Small intestine (tissue), 16 donors: ENCODE measurements around the gene EAF1. TPM values are rescaled to one million over a fixed set of nuclear protein-coding genes. Genes with fewer than 3 reads are reported as not detected.
"Not testable (repeated sequence)": the region's sequence is repeated elsewhere in the genome, so short reads cannot be mapped to it uniquely, and the experiment has no call there.

ENCODE experiments used
- DNase-seq, 2 donors: peaks; one replicate each; pipeline versions ENCODE4 v3.0.0 to v3.0.0-alpha.2; 2013
- FAIRE-seq: peaks from 2 replicates; lab custom pipeline; 2012; peaks lifted over from hg19 to GRCh38; lab: Jason Lieb, UNC
- H3K27ac ChIP-seq, 3 donors: one replicate each; pipeline ENCODE4 v1.5.1; 2013; ENCODE audit warnings: low read length in 2 of 3, mild to moderate bottlenecking in 2 of 3, control low read depth in 1 of 3, inconsistent platforms in 1 of 3, low read depth in 1 of 3, moderate library complexity in 1 of 3
- H3K27me3 ChIP-seq, 3 donors: one replicate each; pipeline ENCODE4 v1.6.1; 2013; ENCODE audit warnings: low read length in 3 of 3, inconsistent platforms in 1 of 3; ENCODE audit not compliant: control insufficient read depth in 3 of 3, insufficient read depth in 3 of 3
- H3K36me3 ChIP-seq, 3 donors: one replicate each; pipeline ENCODE4 v1.6.1; 2013; ENCODE audit warnings: low read length in 3 of 3, inconsistent platforms in 1 of 3, low read depth in 1 of 3, mild to moderate bottlenecking in 1 of 3, moderate library complexity in 1 of 3; ENCODE audit not compliant: control insufficient read depth in 3 of 3, insufficient read depth in 2 of 3
- H3K4me1 ChIP-seq, 3 donors: one replicate each; pipeline ENCODE4 v1.6.1; 2013; ENCODE audit warnings: low read length in 2 of 3, inconsistent platforms in 1 of 3, low read depth in 1 of 3, mild to moderate bottlenecking in 1 of 3, moderate library complexity in 1 of 3; ENCODE audit not compliant: control insufficient read depth in 3 of 3, insufficient read depth in 2 of 3
- H3K4me3 ChIP-seq, 3 donors: one replicate each; pipeline ENCODE4 v1.5.1; 2013; ENCODE audit warnings: low read length in 3 of 3, control low read depth in 1 of 3, inconsistent platforms in 1 of 3, low read depth in 1 of 3, mild to moderate bottlenecking in 1 of 3, moderate library complexity in 1 of 3
- H3K9me3 ChIP-seq, 2 donors: one replicate each; pipeline ENCODE4 v1.6.1; 2013; ENCODE audit warnings: low read depth in 1 of 2, low read length in 1 of 2; ENCODE audit not compliant: control insufficient read depth in 2 of 2, insufficient read depth in 1 of 2
- WGBS, 3 donors: extraction: QIAGEN DNeasy Blood & Tissue Kit; methylation state at CpG; one replicate each; pipeline ENCODE4 v1.1.7; 2013; 5-methylcytosine and 5-hydroxymethylcytosine counted together
- long read RNA-seq, 10 donors: transcript quantifications; one replicate each; lab custom pipeline, GENCODE V29; 2026
- polyA plus RNA-seq, 4 donors: library from polyadenylated mRNA; stranded (reverse) in 3 of 4; unstranded in 1 of 4; fragments of 200-250 nt in 3 of 4; fragments of 120-200 nt in 1 of 4; gene quantifications; one replicate each; pipeline versions ENCODE4 v1.2.1 to v1.2.3, GENCODE V29; 2013
- donor health status: healthy with polysubstance abuse.
- donor health status: control.
- donor health status: control.
- donor health status: Bipolar disorder and iron deficiency.
- donor health status: healthy.

The EAF1 gene
- 10 to 100 TPM in 1 of 4 donors, 1 to 10 TPM in 3; 5.9 to 19.8 (median 9.6) TPM for polyA plus RNA-seq
- long read RNA-seq, donor 1 = 0 reads
- long read RNA-seq, donor 2 = 0 reads
- long read RNA-seq, donor 3, full-length matches to known transcripts = 3 of 3 reads
- long read RNA-seq, donor 3, partial matches to known transcripts = 0 of 3 reads
- long read RNA-seq, donor 3, other reads (novel, unspliced or antisense) = 0 of 3 reads
- long read RNA-seq, donor 4 = 0 reads
- long read RNA-seq, donor 5 = 0 reads
- long read RNA-seq, donor 6, full-length matches to known transcripts = 2 of 2 reads
- long read RNA-seq, donor 6, partial matches to known transcripts = 0 of 2 reads
- long read RNA-seq, donor 6, other reads (novel, unspliced or antisense) = 0 of 2 reads
- long read RNA-seq, donor 7 = 0 reads
- long read RNA-seq, donor 8 = 0 reads
- long read RNA-seq, donor 9 = 0 reads
- long read RNA-seq, donor 10, full-length matches to known transcripts = 4 of 4 reads
- long read RNA-seq, donor 10, partial matches to known transcripts = 0 of 4 reads
- long read RNA-seq, donor 10, other reads (novel, unspliced or antisense) = 0 of 4 reads

GRCh38 chr3:15427182-15427880 lies at the start of gene EAF1, which contains the start of gene METTL6:
TSS of gene EAF1 (plus strand) at chr3:15427598. CDS start at chr3:15427780, 182 bp downstream.
TSS of gene METTL6 (minus strand) at chr3:15427544. CDS start at chr3:15426511, 1,033 bp downstream.
- FAIRE-seq (no peak), DNase-seq (peak; percentile 80 to 89)
- Histone ChIP-seq H3K4me3 (peak within 1 kb of the TSS; percentile 83 to 91 (median 88)), H3K36me3 (peaks cover 4 to 22% (median 8%) of the 10 kb centered on the region in 3 donors), H3K4me1 (peaks cover 0 to 16% (median 10%) of the 10 kb centered on the region in 3 donors), H3K9me3 (no peaks in the 10 kb centered on the region), H3K27ac (peak within 1 kb of the TSS; percentile 77 to 88 (median 82)), H3K27me3 (no peaks in the 10 kb centered on the region)
- 1% methylated on average over 52 of the region's 52 CpGs for WGBS, 3 donors

GRCh38 chr3:15377961-15378791 lies 49.2 kb upstream of the EAF1 start:
- Histone ChIP-seq H3K27ac (peak overlapping the region in 2 of 3 donors; percentile 10 to 78), H3K9me3 (no peaks in the 10 kb centered on the region), H3K27me3 (no peaks in the 10 kb centered on the region), H3K36me3 (no peaks in the 10 kb centered on the region), H3K4me1 (peaks cover 0 to 3% (median 0%) of the 10 kb centered on the region in 3 donors), H3K4me3 (no peak overlapping the region)
- no peak for FAIRE-seq
- DNase-seq = peak; percentile 95 to 97
- WGBS, 3 donors = 26 to 28% (median 26%) methylated on average over 16 of the region's 16 CpGs

- H3K9me3 ChIP-seq = peaks cover 0 to 8% of the 10 kb centered on the region in 2 donors
- no peaks in the 10 kb centered on the region for H3K27me3 ChIP-seq
- DNase-seq = no peak
- peaks cover 0 to 3% (median 0%) of the 10 kb centered on the region in 3 donors for H3K4me1 ChIP-seq
- FAIRE-seq = no peak
- H3K4me3 ChIP-seq = no peak overlapping the region
- H3K36me3 ChIP-seq = no peaks in the 10 kb centered on the region
- WGBS, 3 donors = 51 to 72% (median 57%) methylated on average over 6 of the region's 6 CpGs
- no peak overlapping the region for H3K27ac ChIP-seq
Measured at GRCh38 chr3:15380980-15381890, 46.2 kb upstream of the EAF1 start.

- no peaks in the 10 kb centered on the region for H3K36me3 ChIP-seq
- no peak overlapping the region for H3K27ac ChIP-seq
- FAIRE-seq (no peak), DNase-seq (no peak)
- H3K9me3 ChIP-seq = peaks cover 0 to 18% of the 10 kb centered on the region in 2 donors
- H3K4me3 ChIP-seq = no peak overlapping the region
- H3K27me3 ChIP-seq = no peaks in the 10 kb centered on the region
- 77 to 90% (median 84%) methylated on average over 3 of the region's 3 CpGs for WGBS, 3 donors
- peaks cover 0 to 8% (median 2%) of the 10 kb centered on the region in 3 donors for H3K4me1 ChIP-seq
Measured at GRCh38 chr3:15382405-15382923, 44.9 kb upstream of the EAF1 start.

- Histone ChIP-seq H3K4me3 (no peak overlapping the region), H3K36me3 (no peaks in the 10 kb centered on the region), H3K4me1 (peaks cover 0 to 5% (median 2%) of the 10 kb centered on the region in 3 donors), H3K27me3 (no peaks in the 10 kb centered on the region), H3K27ac (peak overlapping the region in 1 of 3 donors; percentile 73), H3K9me3 (peaks cover 0 to 18% of the 10 kb centered on the region in 2 donors)
- WGBS, 3 donors = 85 to 89% (median 86%) methylated on average over 4 of the region's 4 CpGs
- FAIRE-seq (no peak), DNase-seq (no peak)
Measured at GRCh38 chr3:15384510-15385237, 42.7 kb upstream of the EAF1 start.

- peaks cover 0 to 18% of the 10 kb centered on the region in 2 donors for H3K9me3 ChIP-seq
- not testable (repeated sequence) for DNase-seq, FAIRE-seq, H3K27me3 ChIP-seq, H3K4me1 ChIP-seq, H3K4me3 ChIP-seq, H3K36me3 ChIP-seq
- WGBS, 3 donors = 81 to 91% (median 83%) methylated on average over 10 of the region's 10 CpGs
- peak overlapping the region in 1 of 3 donors; percentile 42 for H3K27ac ChIP-seq
Measured at GRCh38 chr3:15385238-15385695, 42.1 kb upstream of the EAF1 start.
